PC-9 (cell line): ENCODE data around the gene COL4A1. TPM values are rescaled to one million over a fixed set of nuclear protein-coding genes. Genes with fewer than 3 reads are reported as not detected.

Experiments
- BruUV-seq: library from RNA; stranded (reverse); fragments of 400-500 nt; replicated peaks from 2 replicates; lab custom pipeline; 2021; lab: Mats Ljungman, UMichigan
- CTCF ChIA-PET: fragments of 300-600 bp; sonication (Branson Sonifier 250); formaldehyde crosslinking; loops from one replicate; lab custom pipeline; 2022; ENCODE audit warnings: antibody characterized with exemption; lab: Charles Lee
- POLR2A ChIA-PET: fragments of 300-600 bp; sonication (Branson Sonifier 250); formaldehyde crosslinking; loops from one replicate; lab custom pipeline; 2022; ENCODE audit warnings: antibody characterized with exemption; ENCODE audit not compliant: unreplicated experiment; lab: Charles Lee
- DNase-seq, 2 experiments: peaks; one replicate each; pipeline versions ENCODE4 v3.0.0 to v3.0.0-alpha.2; 2015 to 2022; ENCODE audit warnings: mixed read lengths in 1 of 2
- H2AFZ ChIP-seq: fragments of 200-600 bp; sonication (generic); 2 replicates; pipeline ENCODE4 v1.8.1; 2017; ENCODE audit warnings: antibody characterized with exemption
- H3F3A ChIP-seq: fragments of 200-600 bp; sonication (generic); 2 replicates; pipeline ENCODE4 v1.8.1; 2017; ENCODE audit warnings: antibody characterized with exemption, mild to moderate bottlenecking, low read depth; ENCODE audit not compliant: insufficient read depth
- H3K27ac ChIP-seq: fragments of 200-600 bp; sonication (generic); 2 replicates; pipeline ENCODE4 v1.6.1; 2016; ENCODE audit warnings: mixed run types
- H3K27me3 ChIP-seq: fragments of 200-600 bp; sonication (generic); 2 replicates; pipeline ENCODE4 v1.6.1; 2016; ENCODE audit warnings: low read depth, mixed run types; ENCODE audit not compliant: insufficient read depth
- H3K36me3 ChIP-seq: fragments of 200-600 bp; sonication (generic); 2 replicates; pipeline ENCODE4 v1.6.1; 2016; ENCODE audit warnings: low read depth, mixed run types
- H3K4me1 ChIP-seq: fragments of 200-600 bp; sonication (generic); replicated peaks from 2 replicates; pipeline ENCODE4 v1.6.1; 2016; ENCODE audit warnings: mixed run types; ENCODE audit not compliant: insufficient read depth
- H3K4me2 ChIP-seq: fragments of 200-600 bp; sonication (generic); 2 replicates; pipeline ENCODE4 v1.6.1; 2017; ENCODE audit warnings: mixed run types
- H3K4me3 ChIP-seq: fragments of 200-600 bp; sonication (generic); 2 replicates; pipeline ENCODE4 v1.6.1; 2016; ENCODE audit warnings: mixed run types
- H3K79me2 ChIP-seq: fragments of 200-600 bp; sonication (generic); 2 replicates; pipeline ENCODE4 v1.6.1; 2017; ENCODE audit warnings: low read depth, mixed run types
- H3K9me2 ChIP-seq: fragments of 200-600 bp; sonication (generic); 2 replicates; pipeline ENCODE4 v1.8.1; 2017; ENCODE audit warnings: mild to moderate bottlenecking; ENCODE audit not compliant: insufficient read depth
- H3K9me3 ChIP-seq: fragments of 200-600 bp; sonication (generic); 2 replicates; pipeline ENCODE4 v1.8.1; 2016; ENCODE audit warnings: low read depth; ENCODE audit not compliant: insufficient read depth
- H4K20me1 ChIP-seq: fragments of 200-600 bp; sonication (generic); 2 replicates; pipeline ENCODE4 v1.8.1; 2017; ENCODE audit not compliant: insufficient read depth
- CTCF ChIP-seq: fragments of 200-600 bp; sonication (generic); conservative IDR thresholded peaks from 2 replicates; pipeline ENCODE4 v1.6.1; 2017; ENCODE audit warnings: mixed run types, antibody characterized with exemption, mild to moderate bottlenecking, moderate library complexity
- EZH2 ChIP-seq: fragments of 200-600 bp; sonication (generic); IDR thresholded peaks from 2 replicates; pipeline ENCODE4 v1.8.0; 2017; ENCODE audit warnings: antibody characterized with exemption, low read depth
- intact Hi-C: fragments of 100-400 bp; cut with micrococcal nuclease; formaldehyde crosslinking; loops from one replicate; pipeline ENCODE4 v1.10.0; 2022; ENCODE audit not compliant: unreplicated experiment
- total RNA-seq: library from RNA; stranded (reverse); gene quantifications from 2 replicates; pipeline ENCODE4 v1.2.3, GENCODE V29; 2021

COL4A1 gene
- total RNA-seq, 1 experiment from 2014 or later, result 24.5 TPM

- POLR2A ChIA-PET, result interaction anchor here (0.7 kb wide), 1 partner anchor 83 kb away, joined by 3 read pairs; no protein-coding TSS in a partner anchor
- Histone ChIP-seq H3K27me3 (no peaks in the 10 kb centered on the region), H3K9me3 (no peaks in the 10 kb centered on the region), H3K36me3 (no peaks in the 10 kb centered on the region), H3K9me2 (no peaks in the 10 kb centered on the region), H3K4me3 (no peak overlapping the region), H3K4me2 (peak overlapping the region; percentile 51), H3K27ac (peak overlapping the region; percentile 69), H2AFZ (no peak overlapping the region), H3K79me2 (no peaks in the 10 kb centered on the region), H3F3A (peaks cover 22% of the 10 kb centered on the region; the same call in 1 of the 2 replicates), H4K20me1 (no peaks in the 10 kb centered on the region), H3K4me1 (peaks cover 26% of the 10 kb centered on the region)
- peak in 1 of 2 experiments; percentile 25 for DNase-seq
- TF ChIP-seq CTCF (no peak), EZH2 (no peak)
- CTCF ChIA-PET, result no interaction called here
- intact Hi-C loops, result no loop called here
- no TSS peak for BruUV-seq
Observed at GRCh38 chr13:110305001-110305400, 2.0 kb downstream of the COL4A1 start.

- H3F3A ChIP-seq, result peaks cover 22% of the 10 kb centered on the region; the same call in 1 of the 2 replicates
- peaks cover 26% of the 10 kb centered on the region for H3K4me1 ChIP-seq
- H3K79me2 ChIP-seq, result no peaks in the 10 kb centered on the region
- no peak for TF ChIP-seq CTCF
- TF ChIP-seq EZH2, result no peak
- DNase-seq, result peak in 1 of 2 experiments; percentile 82
- no peak overlapping the region for H3K4me3 ChIP-seq
- no peaks in the 10 kb centered on the region for H4K20me1 ChIP-seq
- peak overlapping the region; percentile 69 for H3K27ac ChIP-seq
- H3K27me3 ChIP-seq, result no peaks in the 10 kb centered on the region
- no TSS peak for BruUV-seq
- no peak overlapping the region for H2AFZ ChIP-seq
- CTCF ChIA-PET, result no interaction called here
- POLR2A ChIA-PET, result no interaction called here
- no peaks in the 10 kb centered on the region for H3K9me2 ChIP-seq
- no peaks in the 10 kb centered on the region for H3K36me3 ChIP-seq
- H3K9me3 ChIP-seq, result no peaks in the 10 kb centered on the region
- intact Hi-C loops, result no loop called here
- peak overlapping the region; percentile 51 for H3K4me2 ChIP-seq
Observed at GRCh38 chr13:110304256-110304655, 2.7 kb downstream of the COL4A1 start.

DNA sequence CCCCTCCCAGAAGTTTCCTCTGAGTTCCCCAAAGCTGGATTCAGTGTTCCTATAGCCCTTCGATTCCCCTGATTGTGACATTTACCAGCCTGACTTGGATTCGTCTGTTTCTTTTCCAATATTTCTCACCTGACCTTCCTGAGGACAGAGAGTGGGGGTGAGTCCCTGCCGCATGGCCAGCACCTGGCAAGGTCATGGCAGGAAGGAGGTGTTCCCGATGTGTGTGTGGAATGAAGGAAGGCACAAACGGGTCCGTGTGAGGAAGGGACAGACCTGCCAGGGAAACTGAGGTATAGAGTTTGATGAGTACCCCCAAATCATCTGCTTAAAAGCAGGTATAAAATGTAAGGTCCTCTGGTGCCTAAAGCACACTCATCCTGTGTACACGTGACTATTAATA lies 3.3 kb downstream of the COL4A1 start:
- no peak for DNase-seq
- H3K27ac ChIP-seq, result peak overlapping the region; percentile 69
- no peaks in the 10 kb centered on the region for H3K27me3 ChIP-seq
- no peak overlapping the region for H2AFZ ChIP-seq
- no peaks in the 10 kb centered on the region for H3K9me3 ChIP-seq
- POLR2A ChIA-PET, result no interaction called here
- H4K20me1 ChIP-seq, result no peaks in the 10 kb centered on the region
- peak overlapping the region; percentile 51; the same call in 1 of the 2 replicates for H3K4me2 ChIP-seq
- intact Hi-C loops, result no loop called here
- TF ChIP-seq CTCF (no peak), EZH2 (no peak)
- H3K79me2 ChIP-seq, result no peaks in the 10 kb centered on the region
- no peaks in the 10 kb centered on the region for H3K36me3 ChIP-seq
- peaks cover 26% of the 10 kb centered on the region for H3K4me1 ChIP-seq
- H3K4me3 ChIP-seq, result no peak overlapping the region
- CTCF ChIA-PET, result no interaction called here
- no TSS peak for BruUV-seq
- no peaks in the 10 kb centered on the region for H3K9me2 ChIP-seq
- H3F3A ChIP-seq, result peaks cover 22% of the 10 kb centered on the region; the same call in 1 of the 2 replicates
